ENCODE measurements around the gene LRMDA. TPM values are rescaled to one million over a fixed set of nuclear protein-coding genes. Genes with fewer than 3 reads are reported as not detected.

LRMDA gene
- total and polyA plus RNA-seq, 2 of the 4 experiments (the other 2 are of a cell fraction) = 0.07 TPM; not detected in 1

DNA sequence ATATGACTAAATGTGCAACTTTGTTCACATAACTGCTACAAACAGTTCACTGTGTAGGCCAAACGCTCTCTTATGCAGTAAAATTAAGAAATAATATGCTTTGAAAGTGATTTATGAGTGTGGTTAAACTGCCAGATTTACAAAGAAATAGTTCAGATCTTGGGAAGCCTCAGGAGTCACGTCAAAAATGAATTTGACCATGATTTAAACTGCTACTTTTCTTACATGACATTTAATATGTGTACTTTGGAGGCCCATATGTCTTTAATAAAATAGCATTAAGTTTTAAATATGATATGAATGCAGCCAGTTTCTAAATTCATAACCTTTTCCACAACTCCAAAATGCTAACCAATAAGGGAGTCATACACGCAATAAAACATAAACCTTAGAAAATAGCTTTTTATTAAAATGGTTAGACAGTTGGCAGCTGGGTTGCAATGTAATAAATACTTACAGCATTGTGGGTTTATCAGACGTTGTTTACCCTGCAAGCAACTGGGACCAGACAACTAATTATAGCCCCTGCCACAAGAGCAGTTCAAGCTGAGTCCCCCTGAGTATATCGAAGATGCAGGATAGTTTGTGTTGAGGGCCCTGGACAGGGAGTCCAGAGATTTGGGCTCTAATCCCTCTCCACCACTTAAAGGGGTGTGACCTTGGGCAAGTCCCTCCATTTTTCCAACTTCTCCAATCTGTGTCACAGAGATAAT lies 640.4 kb downstream of the LRMDA start:
- Histone ChIP-seq H4K8ac (ENCODE audit: low read depth in 2 of 2, low read length in 2 of 2) (no peak overlapping the region), H3K9me3 (ENCODE audit: control insufficient read depth, insufficient read depth, low read length) (peaks cover 2% of the 10 kb centered on the region; the same call in 1 of the 2 replicates), H3K56ac (ENCODE audit: extremely low read depth, insufficient read depth, low read length) (no peak overlapping the region), H3K18ac (ENCODE audit: low read depth, low read length) (no peak overlapping the region), H2AK5ac (ENCODE audit: low read depth, low read length) (no peak overlapping the region), H4K5ac (ENCODE audit: low read depth, low read length) (no peak overlapping the region), H3K9me1 (ENCODE audit: insufficient read depth, low read length) (no peaks in the 10 kb centered on the region), H2BK20ac (ENCODE audit: low read depth, low read length) (no peak overlapping the region), H3K4ac (ENCODE audit: low read depth, low read length) (no peak overlapping the region), H3K9ac (ENCODE audit: low read depth, low read length) (no peak overlapping the region), H2AFZ (replicated peaks; ENCODE audit: low read length, poor library complexity) (no peak overlapping the region), H3K4me3 (ENCODE audit: insufficient read depth, low read depth, low read length) (no peak overlapping the region), H2BK120ac (ENCODE audit: low read depth, low read length) (no peak overlapping the region), H3K27ac (ENCODE audit: insufficient read depth, low read length) (no peak overlapping the region), H3K27me3 (ENCODE audit: control insufficient read depth, insufficient read depth, low read length) (peaks cover 6% of the 10 kb centered on the region; the same call in 1 of the 2 replicates), H2BK5ac (ENCODE audit: low read depth, low read length, poor library complexity, severe bottlenecking) (no peak overlapping the region), H2AK9ac (replicated peaks; ENCODE audit: low read depth, low read length, poor library complexity) (no peak overlapping the region), H3K4me1 (ENCODE audit: control insufficient read depth, insufficient read depth, low read length) (no peaks in the 10 kb centered on the region), H3K36me3 (ENCODE audit: control insufficient read depth, insufficient read depth, low read length) (no peaks in the 10 kb centered on the region), H3K23ac (ENCODE audit: low read depth, low read length) (no peak overlapping the region), H4K20me1 (ENCODE audit: insufficient read depth, low read length) (no peaks in the 10 kb centered on the region), H2BK15ac (ENCODE audit: low read depth, low read length) (no peak overlapping the region; the same call in 2 of the 3 replicates), H3K14ac (replicated peaks; ENCODE audit: low read depth, low read length) (no peak overlapping the region), H4K91ac (ENCODE audit: insufficient read depth, low read depth, low read length) (no peak overlapping the region), H3K4me2 (ENCODE audit: low read depth, low read length) (no peak overlapping the region), H3K79me1 (ENCODE audit: low read depth in 1 of 2, low read length in 2 of 2) (no peaks in the 10 kb centered on the region)
- intact Hi-C loops (cut with micrococcal nuclease) = no loop called here
- TF ChIP-seq MAZ (IDR thresholded peaks at IDR 0.05; ENCODE audit: borderline replicate concordance, low read depth, low read length) (no peak), CHD1 (IDR thresholded peaks at IDR 0.05; ENCODE audit: low read depth, low read length) (no peak)
- no CpG with 5 or more reads among the region's 5 CpGs for WGBS, 2 experiments (ENCODE audit: extremely low coverage in 2 of 2, insufficient read length in 1 of 2)
- dilution Hi-C loops (cut with HindIII; ENCODE audit: low sequenced_read_pairs, unreplicated experiment) = no loop called here
- no TSS peak for BruUV-seq (replicated peaks)
- ChIA-PET CTCF (no interaction called here), POLR2A (ENCODE audit: unreplicated experiment) (no interaction called here)
- DNase-seq (no peak), ATAC-seq (ENCODE audit: low read depth) (no peak)
- in situ Hi-C loops (cut with MboI; ENCODE audit: low sequenced_read_pairs) = no loop called here

Measured in IMR-90 (cell line).